A549 treated with DMSO at 1 μM for 4 hours (cell line): Measurements from ENCODE around the gene SSX2IP. TPM values are rescaled to one million over a fixed set of nuclear protein-coding genes. Genes with fewer than 3 reads are reported as not detected.

Experiments
- total RNA-seq: library from RNA; stranded (reverse); fragments of 200-300 nt; extraction: Qiagen RNA extraction; gene quantifications from 5 replicates; pipeline ENCODE4 v1.2.3, GENCODE V29; 2022; ENCODE audit warnings: low read depth

Gene SSX2IP
- total RNA-seq, result 11.4 to 16.2 TPM (median 14.0 TPM) in 5 replicates

GRCh38 chr1:84690397-84691121, at the start of gene SSX2IP:
SSX2IP (minus strand) TSS chr1:84690461; CDS start chr1:84671219, 19,242 bp downstream.

Other genes with a start within 250 kb of the SSX2IP start
- gene RPF1, start 211.2 kb downstream of the SSX2IP start, total RNA-seq, result 30.6 to 36.4 TPM (median 31.5 TPM) in 5 replicates
- gene SPATA1, start 184.1 kb downstream of the SSX2IP start, total RNA-seq, result 0.39 to 1.00 TPM (median 0.67 TPM) in 4 of 5 replicates, not detected in the other
- 181 to 189 TPM (median 184 TPM) in 5 replicates for gene GNG5, start 183.9 kb downstream of the SSX2IP start, total RNA-seq
- gene CTBS, start 116.0 kb downstream of the SSX2IP start, total RNA-seq, result 5.6 to 8.0 TPM (median 6.2 TPM) in 5 replicates
- gene LPAR3, start 202.7 kb upstream of the SSX2IP start, total RNA-seq, result 0.10 to 0.46 TPM (median 0.32 TPM) in 5 replicates